HepG2 (cell line): ENCODE measurements around the gene TMEM176A. TPM values are rescaled to one million over a fixed set of nuclear protein-coding genes. Genes with fewer than 3 reads are reported as not detected.

ENCODE experiments used
- ATAC-seq: fragments of 200-7000 bp; cut with Tn5 transposase; 3 replicates; pipeline ENCODE4 v1.9.1; 2020; ENCODE audit warnings: mild to moderate bottlenecking, moderate library complexity
- BruUV-seq: library from RNA; stranded (reverse); fragments of 400-500 nt; replicated peaks from 2 replicates; lab custom pipeline; 2021; lab: Mats Ljungman, UMichigan
- CTCF ChIA-PET: fragments of 300-600 bp; formaldehyde crosslinking; extraction: SDS; loops from one replicate; lab custom pipeline; 2021; ENCODE audit warnings: low total read pairs, inconsistent platforms, low intra/inter-chr PET ratio; lab: Yijun Ruan, JAX
- POLR2A ChIA-PET: fragments of 350-600 bp; sonication (Branson Sonifier 250); formaldehyde crosslinking; loops from one replicate; lab custom pipeline; 2020; ENCODE audit warnings: antibody characterized with exemption, inconsistent platforms; lab: Yijun Ruan, JAX
- DNase-seq: peaks from one replicate; pipeline ENCODE4 v3.0.0-alpha.2; 2015; ENCODE audit warnings: low spot score
- FAIRE-seq: peaks from 3 replicates; lab custom pipeline; 2011; peaks lifted over from hg19 to GRCh38; lab: Jason Lieb, UNC
- H2AFZ ChIP-seq: one replicate; pipeline ENCODE4 v1.6.1; 2011; ENCODE audit warnings: low read length, inconsistent platforms
- H3K27ac ChIP-seq: fragments of 300-600 bp; 3 replicates; pipeline ENCODE4 v1.8.0; 2011; ENCODE audit warnings: mixed run types, mild to moderate bottlenecking, mixed read lengths, low read length, inconsistent platforms; ENCODE audit not compliant: insufficient read depth; ENCODE audit errors: extremely low read length
- H3K27me3 ChIP-seq, 2 experiments: fragments of 200-600 bp in 1 of 2; 2 replicates in 1 of 2; 3 replicates in 1 of 2; pipeline versions ENCODE4 v1.6.0 to v1.8.0; 2011; ENCODE audit warnings: low read length in 2 of 2, mild to moderate bottlenecking in 2 of 2, moderate library complexity in 2 of 2, inconsistent platforms in 1 of 2; ENCODE audit not compliant: insufficient read depth in 2 of 2, control insufficient read depth in 1 of 2
- H3K36me3 ChIP-seq, 2 experiments: fragments of 200-600 bp in 1 of 2; replicated peaks in 1 of 2; 2 replicates in 1 of 2; 3 replicates in 1 of 2; pipeline versions ENCODE4 v1.5.1 to v1.8.0; 2011; ENCODE audit warnings: low read length in 2 of 2, inconsistent platforms in 1 of 2; ENCODE audit not compliant: insufficient read depth in 2 of 2, control insufficient read depth in 1 of 2
- H3K4me1 ChIP-seq: 2 replicates; pipeline ENCODE4 v1.5.1; 2012; ENCODE audit warnings: low read length, inconsistent platforms; ENCODE audit not compliant: insufficient read depth
- H3K4me2 ChIP-seq: 2 replicates; pipeline ENCODE4 v1.6.0; 2011; ENCODE audit warnings: low read depth, low read length, inconsistent platforms
- H3K4me3 ChIP-seq, 3 experiments: fragments of 200-600 bp in 1 of 3; sonication (generic), shearing (Covaris generic) in 1 of 3; replicated peaks in 1 of 3; 2 replicates each; pipeline ENCODE4 v1.5.1; 2011 to 2016; ENCODE audit warnings: low read length in 3 of 3, inconsistent platforms in 2 of 3, low read depth in 2 of 3, mild to moderate bottlenecking in 2 of 3, control low read depth in 1 of 3, mixed read lengths in 1 of 3; ENCODE audit not compliant: insufficient read depth in 1 of 3
- H3K79me2 ChIP-seq: one replicate; pipeline ENCODE4 v1.6.1; 2011; ENCODE audit warnings: low read length, inconsistent platforms; ENCODE audit not compliant: insufficient read depth
- H3K9ac ChIP-seq: 2 replicates; pipeline ENCODE4 v1.6.0; 2011; ENCODE audit warnings: mild to moderate bottlenecking, low read depth, low read length, inconsistent platforms; ENCODE audit not compliant: insufficient read depth
- H3K9me3 ChIP-seq: 2 replicates; pipeline ENCODE4 v1.5.1; 2012; ENCODE audit warnings: mild to moderate bottlenecking, low read length
- H4K20me1 ChIP-seq: 2 replicates; pipeline ENCODE4 v1.6.0; 2011; ENCODE audit warnings: inconsistent platforms, mild to moderate bottlenecking, low read length, moderate library complexity; ENCODE audit not compliant: insufficient read depth
- AKAP8 ChIP-seq: sonication (generic); formaldehyde crosslinking; IDR thresholded peaks from 2 replicates; pipeline ENCODE4 v1.5.1; 2020; ENCODE audit warnings: mild to moderate bottlenecking, missing genetic modification reagents
- CCDC6 ChIP-seq: sonication (generic); formaldehyde crosslinking; IDR thresholded peaks from 2 replicates; pipeline ENCODE4 v1.8.1; 2022; ENCODE audit warnings: mild to moderate bottlenecking, missing genetic modification reagents, moderate library complexity
- DMTF1 ChIP-seq: sonication (generic); formaldehyde crosslinking; IDR thresholded peaks from 2 replicates; pipeline ENCODE4 v1.4.0; 2020; ENCODE audit warnings: mild to moderate bottlenecking, missing genetic modification reagents
- KDM2A ChIP-seq: sonication (generic); formaldehyde crosslinking; IDR thresholded peaks from 2 replicates; pipeline ENCODE4 v1.4.0; 2020; ENCODE audit warnings: low read depth, missing genetic modification reagents, borderline replicate concordance
- KDM5B ChIP-seq: sonication (generic); formaldehyde crosslinking; IDR thresholded peaks from 2 replicates; pipeline ENCODE4 v1.4.0; 2020; ENCODE audit warnings: missing genetic modification reagents, mild to moderate bottlenecking, borderline replicate concordance
- MTF1 ChIP-seq: sonication (generic); formaldehyde crosslinking; IDR thresholded peaks from 2 replicates; pipeline ENCODE4 v1.5.0; 2020; ENCODE audit warnings: missing genetic modification reagents
- NCOR1 ChIP-seq: fragments of 200-600 bp; sonication (generic); IDR thresholded peaks from 2 replicates; pipeline ENCODE4 v1.7.0; 2017; ENCODE audit warnings: antibody characterized with exemption, low read length, borderline replicate concordance
- YEATS2 ChIP-seq: sonication (generic); formaldehyde crosslinking; IDR thresholded peaks from 2 replicates; pipeline ENCODE4 v1.4.0; 2020; ENCODE audit warnings: missing genetic modification reagents, borderline replicate concordance
- YY1 ChIP-seq: IDR thresholded peaks from 2 replicates; pipeline ENCODE4 v1.6.1; 2011; ENCODE audit warnings: low read length, low read depth, moderate library complexity, mild to moderate bottlenecking; ENCODE audit not compliant: insufficient read depth, insufficient replicate concordance
- ZFP36L1 ChIP-seq: sonication (generic); formaldehyde crosslinking; IDR thresholded peaks from 2 replicates; pipeline ENCODE4 v1.8.0; 2022; ENCODE audit warnings: mild to moderate bottlenecking, missing genetic modification reagents, moderate library complexity
- ZFP91 ChIP-seq: sonication (generic); formaldehyde crosslinking; IDR thresholded peaks from 2 replicates; pipeline ENCODE4 v1.9.0; 2022; ENCODE audit warnings: missing genetic modification reagents, mild to moderate bottlenecking, borderline replicate concordance
- ZNF530 ChIP-seq: sonication (generic); formaldehyde crosslinking; IDR thresholded peaks from 2 replicates; pipeline ENCODE4 v1.5.0; 2020; ENCODE audit warnings: low read depth, mild to moderate bottlenecking, missing genetic modification reagents
- ZNF597 ChIP-seq: sonication (generic); formaldehyde crosslinking; IDR thresholded peaks from 2 replicates; pipeline ENCODE4 v1.5.0; 2020; ENCODE audit warnings: missing genetic modification reagents
- ZZZ3 ChIP-seq: sonication (generic); formaldehyde crosslinking; IDR thresholded peaks from 2 replicates; pipeline ENCODE4 v1.4.0; 2020; ENCODE audit warnings: missing genetic modification reagents, mild to moderate bottlenecking, borderline replicate concordance
- WGBS: methylation state at CpG from one replicate; pipeline ENCODE4 v1.1.6; 2017; ENCODE audit warnings: low lambda C conversion rate; 5-methylcytosine and 5-hydroxymethylcytosine counted together
- in situ Hi-C: cut with HindIII; loops from 2 replicates; pipeline ENCODE4 v1.10.0; 2017; ENCODE audit warnings: low pct_unique_long_range_greater_than_20kb; ENCODE audit not compliant: extremely low pct_ligation_motif_present
- intact Hi-C: fragments of 100-400 bp; cut with micrococcal nuclease; formaldehyde crosslinking; loops from one replicate; pipeline ENCODE4 v1.10.0; 2022; ENCODE audit not compliant: unreplicated experiment
- polyA plus RNA-seq, 8 experiments: library from polyadenylated mRNA; depleted of rRNA in 3 of 8; stranded (reverse) in 7 of 8; unstranded in 1 of 8; fragments of >200 nt; fragmentation: Illumina TruSeq in 4 of 8; extraction: Trizol in 4 of 8; gene quantifications; 2 replicates each; pipeline versions ENCODE4 v1.2.1 to v1.2.3, GENCODE V29; 2011 to 2016; ENCODE audit warnings: low read depth in 4 of 8, missing spikeins in 1 of 8, mixed read lengths in 1 of 8; ENCODE audit not compliant: insufficient read depth in 1 of 8
- total RNA-seq, 5 experiments: library from RNA; depleted of rRNA; stranded (reverse); fragments of >200 nt; fragmentation: Illumina TruSeq; extraction: Trizol; gene quantifications; 2 replicates each; pipeline ENCODE4 v1.2.3, GENCODE V29; 2016; ENCODE audit warnings: low read depth in 1 of 5

The TMEM176A gene
- total and polyA plus RNA-seq, 2 of the 13 experiments (the other 11 are each of a cell fraction or from before 2014, with no cell fraction given): not detected

GRCh38 chr7:150851492-150852370 is 51.2 kb downstream of the TMEM176A start:
- H4K20me1 ChIP-seq: no peaks in the 10 kb centered on the region
- 30% methylated on average over 18 of the region's 19 CpGs for WGBS
- no TSS peak for BruUV-seq
- POLR2A ChIA-PET: no interaction called here
- H3K4me1 ChIP-seq: no peaks in the 10 kb centered on the region
- no peak overlapping the region for H3K4me3 ChIP-seq
- H3K36me3 ChIP-seq: no peaks in the 10 kb centered on the region
- H3K27ac ChIP-seq: no peak overlapping the region
- H3K9ac ChIP-seq: no peak overlapping the region
- no peaks in the 10 kb centered on the region for H3K79me2 ChIP-seq
- CTCF ChIA-PET: no interaction called here
- H3K27me3 ChIP-seq: peaks cover 4 to 62% of the 10 kb centered on the region in 2 experiments
- ATAC-seq: no peak
- DNase-seq: no peak
- H3K9me3 ChIP-seq: no peaks in the 10 kb centered on the region
- no peak overlapping the region for H3K4me2 ChIP-seq
- in situ Hi-C loops: no loop called here
- FAIRE-seq: no peak
- intact Hi-C loops: no loop called here
- H2AFZ ChIP-seq: no peak overlapping the region
- no peak for TF ChIP-seq KDM5B (CRISPR knock-in tag)
- no peak for TF ChIP-seq CCDC6
- no peak for TF ChIP-seq YEATS2 (CRISPR knock-in tag)
- TF ChIP-seq ZZZ3: no peak
- no peak for TF ChIP-seq KDM2A (CRISPR knock-in tag)
- TF ChIP-seq AKAP8: no peak
- no peak for TF ChIP-seq NCOR1
- TF ChIP-seq ZFP91: no peak
- TF ChIP-seq ZNF530 (CRISPR knock-in tag): no peak
- no peak for TF ChIP-seq MTF1 (CRISPR knock-in tag)
- no peak for TF ChIP-seq DMTF1 (CRISPR knock-in tag)
- TF ChIP-seq ZFP36L1 (CRISPR knock-in tag): no peak
- no peak for TF ChIP-seq YY1
- TF ChIP-seq ZNF597 (CRISPR knock-in tag): no peak
